Lung (tissue), 12 donors: ENCODE measurements around the gene HOXA5. TPM values are rescaled to one million over a fixed set of nuclear protein-coding genes. Genes with fewer than 3 reads are reported as not detected.

ENCODE experiments used
- ATAC-seq: fragments of 200-7000 bp; cut with Tn5 transposase; one replicate; pipeline ENCODE4 v1.9.1; 2020; ENCODE audit warnings: moderate number of reproducible peaks; ENCODE audit not compliant: insufficient read depth, low FRiP score
- DNase-seq, 3 donors: peaks; one replicate each; pipeline ENCODE4 v3.0.0-alpha.2; 2013 to 2017
- H3K27ac ChIP-seq, 2 donors: one replicate each; pipeline ENCODE4 v1.5.1; 2013; ENCODE audit warnings: mild to moderate bottlenecking in 2 of 2, moderate library complexity in 2 of 2, control low read depth in 1 of 2, inconsistent platforms in 1 of 2, low read depth in 1 of 2, low read length in 1 of 2
- H3K27me3 ChIP-seq, 3 donors: one replicate each; pipeline ENCODE4 v1.5.1; 2013; ENCODE audit warnings: low read length in 2 of 3; ENCODE audit not compliant: control insufficient read depth in 3 of 3, insufficient read depth in 3 of 3
- H3K36me3 ChIP-seq, 4 donors: one replicate each; pipeline ENCODE4 v1.5.1; 2013; ENCODE audit warnings: low read length in 4 of 4, mild to moderate bottlenecking in 1 of 4, moderate library complexity in 1 of 4; ENCODE audit not compliant: control insufficient read depth in 4 of 4, insufficient read depth in 4 of 4
- H3K4me1 ChIP-seq, 5 donors: one replicate each; pipeline ENCODE4 v1.5.1; 2013; ENCODE audit warnings: low read length in 5 of 5, mild to moderate bottlenecking in 2 of 5, moderate library complexity in 1 of 5; ENCODE audit not compliant: control insufficient read depth in 5 of 5, insufficient read depth in 5 of 5
- H3K4me3 ChIP-seq: one replicate; pipeline ENCODE4 v1.5.1; 2013; ENCODE audit warnings: mild to moderate bottlenecking, control low read depth, moderate library complexity
- H3K9ac ChIP-seq, 2 donors: one replicate each; pipeline ENCODE4 v1.5.1; 2013; ENCODE audit warnings: low read length in 2 of 2, control low read depth in 1 of 2; ENCODE audit not compliant: insufficient read depth in 1 of 2
- H3K9me3 ChIP-seq, 4 donors: one replicate each; pipeline ENCODE4 v1.5.1; 2013; ENCODE audit warnings: low read length in 3 of 4, mild to moderate bottlenecking in 1 of 4, moderate library complexity in 1 of 4; ENCODE audit not compliant: control insufficient read depth in 4 of 4, insufficient read depth in 3 of 4
- WGBS, 2 donors: extraction: QIAGEN DNeasy Blood & Tissue Kit; methylation state at CpG; one replicate each; pipeline ENCODE4 v1.1.7; 2013; 5-methylcytosine and 5-hydroxymethylcytosine counted together
- polyA plus RNA-seq, 2 donors: library from polyadenylated mRNA; stranded (reverse); fragments of 200-250 nt; gene quantifications; one replicate each; pipeline ENCODE4 v1.2.1, GENCODE V29; 2013
- total RNA-seq, 2 donors: library from RNA; depleted of rRNA in 1 of 2; stranded (reverse); fragments of >200 nt in 1 of 2; gene quantifications; one replicate each; pipeline ENCODE4 v1.2.1, GENCODE V29; 2014 to 2021
- TF ChIP-seq, protein P1 (sequence below): IDR thresholded peaks from 2 replicates; pipeline ENCODE4 v1.5.1; 2012; ENCODE audit warnings: mild to moderate bottlenecking; ENCODE audit errors: control extremely low read depth, extremely low read depth
- donor health status: control.
- donor health status: control.
- donor health status: Bipolar disorder and iron deficiency.
- donor health status: healthy.
- donor health status: DM: yes; HTN: yes; CAD: no.

Gene HOXA5
- total and polyA plus RNA-seq, 4 donors: 9.2 to 61.9 (median 15.2) TPM

DNA sequence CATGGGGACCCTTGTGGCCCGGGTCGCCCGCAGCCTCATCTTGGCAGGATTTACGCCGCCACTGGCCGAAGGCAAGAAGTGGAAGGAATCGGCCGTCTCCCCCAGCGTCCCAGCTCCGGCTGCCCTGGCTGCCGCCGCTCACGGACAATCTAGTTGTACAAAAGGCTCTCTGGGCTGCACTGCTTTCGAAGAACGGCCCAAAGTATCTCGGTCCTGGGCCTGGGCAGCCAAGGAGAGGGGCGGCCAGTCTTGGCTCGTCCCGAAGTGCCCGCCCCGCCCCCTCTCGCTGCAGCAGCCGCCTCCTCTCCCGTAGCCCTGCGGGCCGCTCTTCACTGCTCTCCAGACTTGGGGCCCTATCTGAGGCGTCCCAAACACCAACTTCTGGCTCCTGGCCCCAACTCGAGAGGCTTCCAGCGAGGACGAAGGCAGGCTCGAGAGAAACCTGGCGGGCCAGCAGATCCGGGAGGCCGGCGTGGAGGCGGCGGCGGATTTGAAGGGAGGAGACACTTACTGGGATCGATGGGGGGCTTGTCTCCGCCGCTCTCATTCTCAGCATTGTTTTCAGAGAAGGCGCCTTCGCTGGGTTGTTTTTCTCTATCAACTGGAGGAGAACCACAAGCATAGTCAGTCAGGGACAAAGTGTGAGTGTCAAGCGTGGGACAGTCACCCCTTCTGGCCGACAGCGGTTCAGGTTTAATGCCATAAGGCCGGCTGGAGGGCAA lies 21.0 kb upstream of the HOXA5 start:
- peak in 2 of 3 donors; percentile 35 to 41 for DNase-seq
- H3K9me3 ChIP-seq: peaks cover 0 to 1% (median 0%) of the 10 kb centered on the region in 4 donors
- H3K4me3 ChIP-seq: peak overlapping the region; percentile 36
- H3K4me1 ChIP-seq: peaks cover 0 to 21% (median 5%) of the 10 kb centered on the region in 5 donors
- TF ChIP-seq, protein P1, sequence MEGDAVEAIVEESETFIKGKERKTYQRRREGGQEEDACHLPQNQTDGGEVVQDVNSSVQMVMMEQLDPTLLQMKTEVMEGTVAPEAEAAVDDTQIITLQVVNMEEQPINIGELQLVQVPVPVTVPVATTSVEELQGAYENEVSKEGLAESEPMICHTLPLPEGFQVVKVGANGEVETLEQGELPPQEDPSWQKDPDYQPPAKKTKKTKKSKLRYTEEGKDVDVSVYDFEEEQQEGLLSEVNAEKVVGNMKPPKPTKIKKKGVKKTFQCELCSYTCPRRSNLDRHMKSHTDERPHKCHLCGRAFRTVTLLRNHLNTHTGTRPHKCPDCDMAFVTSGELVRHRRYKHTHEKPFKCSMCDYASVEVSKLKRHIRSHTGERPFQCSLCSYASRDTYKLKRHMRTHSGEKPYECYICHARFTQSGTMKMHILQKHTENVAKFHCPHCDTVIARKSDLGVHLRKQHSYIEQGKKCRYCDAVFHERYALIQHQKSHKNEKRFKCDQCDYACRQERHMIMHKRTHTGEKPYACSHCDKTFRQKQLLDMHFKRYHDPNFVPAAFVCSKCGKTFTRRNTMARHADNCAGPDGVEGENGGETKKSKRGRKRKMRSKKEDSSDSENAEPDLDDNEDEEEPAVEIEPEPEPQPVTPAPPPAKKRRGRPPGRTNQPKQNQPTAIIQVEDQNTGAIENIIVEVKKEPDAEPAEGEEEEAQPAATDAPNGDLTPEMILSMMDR: no peak
- H3K9ac ChIP-seq: no peak overlapping the region
- no peaks in the 10 kb centered on the region for H3K36me3 ChIP-seq
- ATAC-seq: no peak
- 7 to 14% methylated on average over 47 of the region's 47 CpGs for WGBS, 2 donors
- H3K27me3 ChIP-seq: peaks cover 3 to 93% (median 81%) of the 10 kb centered on the region in 3 donors
- no peak overlapping the region for H3K27ac ChIP-seq

DNA sequence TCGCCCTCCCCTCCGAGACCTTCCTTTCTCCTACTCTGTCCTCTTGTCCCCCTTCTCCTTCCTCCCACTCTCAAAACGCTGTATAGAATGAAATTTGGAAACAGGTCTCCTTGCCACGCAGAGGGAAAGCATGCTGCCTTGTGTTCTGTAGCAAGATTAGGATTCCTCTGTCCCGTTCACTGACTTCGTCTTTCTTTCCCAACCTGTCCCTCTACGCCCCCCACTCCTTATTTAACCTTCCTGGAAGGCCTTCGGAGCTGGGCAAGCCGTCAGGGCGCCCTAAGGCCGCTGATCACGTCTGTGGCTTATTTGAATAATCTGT lies 20.5 kb upstream of the HOXA5 start:
- Histone ChIP-seq H3K9me3 (peaks cover 0 to 1% (median 0%) of the 10 kb centered on the region in 4 donors), H3K27ac (no peak overlapping the region), H3K4me1 (peaks cover 0 to 21% (median 3%) of the 10 kb centered on the region in 5 donors), H3K9ac (no peak overlapping the region), H3K27me3 (peaks cover 3 to 95% (median 80%) of the 10 kb centered on the region in 3 donors), H3K36me3 (no peaks in the 10 kb centered on the region), H3K4me3 (no peak overlapping the region)
- DNase-seq (no peak), ATAC-seq (no peak)
- TF ChIP-seq, protein P1: no peak
- 30 to 40% methylated on average over 12 of the region's 12 CpGs for WGBS, 2 donors

DNA sequence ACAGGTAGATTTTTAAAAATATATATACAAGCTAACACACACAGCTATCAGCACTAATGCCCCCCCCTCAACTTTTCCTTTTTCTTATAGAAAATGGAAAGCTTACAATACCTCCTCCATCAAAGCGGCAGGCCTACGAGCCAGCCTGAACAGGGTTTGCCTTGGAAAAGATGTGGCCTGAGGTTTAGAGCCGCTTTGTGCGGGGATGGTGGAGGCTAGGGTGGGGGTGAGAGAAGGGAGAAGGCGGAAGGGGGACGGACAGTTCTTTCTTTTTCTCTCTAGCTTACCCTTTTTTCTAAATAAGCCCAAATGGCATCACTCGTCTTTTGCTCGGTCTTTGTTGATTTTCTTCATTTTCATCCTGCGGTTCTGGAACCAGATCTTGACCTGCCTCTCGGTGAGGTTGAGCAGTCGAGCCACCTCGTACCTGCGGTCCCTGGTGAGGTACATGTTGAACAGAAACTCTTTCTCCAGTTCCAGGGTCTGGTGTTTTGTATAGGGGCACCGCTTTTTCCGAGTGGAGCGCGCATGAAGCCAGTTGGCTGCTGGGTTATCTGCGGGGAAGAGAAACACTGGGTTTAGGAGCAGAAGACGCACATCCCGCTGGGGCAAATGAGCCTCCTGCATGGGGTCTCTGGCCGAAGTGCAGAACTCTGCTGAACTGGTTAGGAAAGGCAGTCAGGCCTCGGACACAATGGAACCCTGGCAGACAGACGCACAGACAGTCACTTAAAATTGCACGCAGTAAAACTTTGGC lies 20.0 kb upstream of the HOXA5 start:
- Histone ChIP-seq H3K27me3 (peaks cover 3 to 95% (median 81%) of the 10 kb centered on the region in 3 donors), H3K36me3 (no peaks in the 10 kb centered on the region), H3K4me3 (no peak overlapping the region), H3K4me1 (peaks cover 0 to 21% (median 4%) of the 10 kb centered on the region in 5 donors), H3K9me3 (peaks cover 0 to 1% (median 0%) of the 10 kb centered on the region in 4 donors), H3K9ac (peak overlapping the region in 1 of 2 donors; percentile 42), H3K27ac (no peak overlapping the region)
- 30 to 56% methylated on average over 24 of the region's 24 CpGs for WGBS, 2 donors
- DNase-seq (no peak), ATAC-seq (no peak)
- TF ChIP-seq, protein P1: no peak
